Esophagus squamous epithelium (tissue), 4 donors: ENCODE data around the gene DIPK1B.

Experiments
- CTCF ChIP-seq, 6 experiments: fragments of 450-650 bp in 4 of 6; fragments of 200-600 bp in 2 of 6; sonication (generic) in 2 of 6; IDR thresholded peaks; one replicate each; pipeline ENCODE4 v1.5.1; 2016 to 2019; ENCODE audit warnings: antibody characterized with exemption in 6 of 6, mild to moderate bottlenecking in 4 of 6, moderate library complexity in 4 of 6
- POLR2A ChIP-seq, 4 donors: fragments of 450-650 bp; IDR thresholded peaks; one replicate each; pipeline ENCODE4 v1.6.1; 2017; ENCODE audit warnings: antibody characterized with exemption in 4 of 4, mild to moderate bottlenecking in 4 of 4, moderate library complexity in 3 of 4

GRCh38 chr9:136666372-136667213, 45.8 kb upstream of the DIPK1B start:
- TF ChIP-seq CTCF (IDR thresholded peaks at IDR 0.05) (no peak), POLR2A (IDR thresholded peaks at IDR 0.05) (no peak)
